Epithelial cell of proximal tubule (primary cell): ENCODE measurements around the gene ACER3. TPM values are rescaled to one million over a fixed set of nuclear protein-coding genes. Genes with fewer than 3 reads are reported as not detected.
"Not testable (repeated sequence)": the region's sequence is repeated elsewhere in the genome, so short reads cannot be mapped to it uniquely, and the experiment has no call there.

Experiments used
- DNase-seq: peaks from one replicate; pipeline ENCODE4 v3.0.0-alpha.2; 2011; ENCODE audit warnings: low read depth
- H3K4me3 ChIP-seq: 2 replicates; pipeline ENCODE4 v1.5.1; 2011; ENCODE audit warnings: low read depth, mild to moderate bottlenecking, low read length
- total RNA-seq: library from RNA; depleted of rRNA; stranded (reverse); fragments of >200 nt; gene quantifications from 2 replicates; pipeline ENCODE4 v1.2.3, GENCODE V29; 2015
- TF ChIP-seq, protein P1 (sequence below): conservative IDR thresholded peaks from 2 replicates; pipeline ENCODE4 v1.5.1; 2012; ENCODE audit warnings: low read depth, mild to moderate bottlenecking, low read length

ACER3 gene
- total RNA-seq, 1 donor from 2014 or later = 11.4 TPM

- no peak for DNase-seq
- no peak overlapping the region for H3K4me3 ChIP-seq
- TF ChIP-seq, protein P1, sequence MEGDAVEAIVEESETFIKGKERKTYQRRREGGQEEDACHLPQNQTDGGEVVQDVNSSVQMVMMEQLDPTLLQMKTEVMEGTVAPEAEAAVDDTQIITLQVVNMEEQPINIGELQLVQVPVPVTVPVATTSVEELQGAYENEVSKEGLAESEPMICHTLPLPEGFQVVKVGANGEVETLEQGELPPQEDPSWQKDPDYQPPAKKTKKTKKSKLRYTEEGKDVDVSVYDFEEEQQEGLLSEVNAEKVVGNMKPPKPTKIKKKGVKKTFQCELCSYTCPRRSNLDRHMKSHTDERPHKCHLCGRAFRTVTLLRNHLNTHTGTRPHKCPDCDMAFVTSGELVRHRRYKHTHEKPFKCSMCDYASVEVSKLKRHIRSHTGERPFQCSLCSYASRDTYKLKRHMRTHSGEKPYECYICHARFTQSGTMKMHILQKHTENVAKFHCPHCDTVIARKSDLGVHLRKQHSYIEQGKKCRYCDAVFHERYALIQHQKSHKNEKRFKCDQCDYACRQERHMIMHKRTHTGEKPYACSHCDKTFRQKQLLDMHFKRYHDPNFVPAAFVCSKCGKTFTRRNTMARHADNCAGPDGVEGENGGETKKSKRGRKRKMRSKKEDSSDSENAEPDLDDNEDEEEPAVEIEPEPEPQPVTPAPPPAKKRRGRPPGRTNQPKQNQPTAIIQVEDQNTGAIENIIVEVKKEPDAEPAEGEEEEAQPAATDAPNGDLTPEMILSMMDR = no peak
Observed at GRCh38 chr11:77044356-77044755, 183.6 kb downstream of the ACER3 start.

GRCh38 chr11:77044886-77045285 lies 184.2 kb downstream of the ACER3 start:
- TF ChIP-seq, protein P1 = no peak
- DNase-seq = no peak

GRCh38 chr11:77046060-77046501 lies 185.4 kb downstream of the ACER3 start:
- DNase-seq = no peak
- no peak overlapping the region for H3K4me3 ChIP-seq
- TF ChIP-seq, protein P1 = peak; percentile 96

More at GRCh38 chr11:77044886-77045285, 184.2 kb downstream of the ACER3 start:
- no peak overlapping the region for H3K4me3 ChIP-seq

- peak overlapping the region; percentile 57 for H3K4me3 ChIP-seq
- TF ChIP-seq, protein P1 = peak; percentile 74
- peak; percentile 70 for DNase-seq
Observed at GRCh38 chr11:77047007-77047927, 186.5 kb downstream of the ACER3 start.

- not testable (repeated sequence) for DNase-seq, H3K4me3 ChIP-seq
Observed at GRCh38 chr11:77047928-77048446, 187.3 kb downstream of the ACER3 start.

DNA sequence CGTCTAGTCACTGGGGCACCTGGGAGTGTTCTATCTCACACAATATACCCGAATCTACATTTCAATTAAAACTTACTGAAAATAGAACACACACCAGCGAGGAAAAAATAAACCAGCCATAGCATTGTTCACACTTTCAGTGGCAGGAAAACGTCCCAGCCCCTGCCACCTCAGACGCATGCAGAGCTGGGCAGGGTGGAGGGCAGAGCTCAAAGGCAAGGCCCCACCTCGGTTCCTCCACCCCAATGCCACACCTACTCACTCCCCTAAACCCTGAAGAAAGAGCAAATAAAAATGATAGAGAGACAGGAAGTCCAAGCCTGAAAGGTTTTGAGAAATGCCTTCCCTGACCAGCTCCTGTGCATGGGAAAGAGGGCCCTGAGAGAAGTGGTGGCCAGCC lies 188.3 kb downstream of the ACER3 start:
- DNase-seq = no peak
- TF ChIP-seq, protein P1 = no peak
- H3K4me3 ChIP-seq = no peak overlapping the region

GRCh38 chr11:77051511-77051910 lies 190.8 kb downstream of the ACER3 start:
- no peak overlapping the region for H3K4me3 ChIP-seq
- DNase-seq = no peak
- TF ChIP-seq, protein P1 = no peak
